HepG2 (cell line): ENCODE measurements around the gene SYT13. TPM values are rescaled to one million over a fixed set of nuclear protein-coding genes. Genes with fewer than 3 reads are reported as not detected.

Experiments
- HNRNPL ChIP-seq: fragments of 200-400 bp; formaldehyde crosslinking; IDR thresholded peaks from 2 replicates; pipeline ENCODE4 v1.6.1; 2017; ENCODE audit warnings: mild to moderate bottlenecking, low read depth, low read length
- TOE1 ChIP-seq: sonication (generic); formaldehyde crosslinking; IDR thresholded peaks from 2 replicates; pipeline ENCODE4 v1.4.0; 2020; ENCODE audit warnings: mild to moderate bottlenecking, missing genetic modification reagents
- ZNF598 ChIP-seq: sonication (generic); formaldehyde crosslinking; IDR thresholded peaks from 2 replicates; pipeline ENCODE4 v1.5.1; 2020; ENCODE audit warnings: mild to moderate bottlenecking, missing genetic modification reagents, borderline replicate concordance
- ZNF816 ChIP-seq: sonication (generic); formaldehyde crosslinking; IDR thresholded peaks from 2 replicates; pipeline ENCODE4 v1.8.0; 2022; ENCODE audit warnings: missing genetic modification reagents, mild to moderate bottlenecking, borderline replicate concordance
- polyA plus RNA-seq, 8 experiments: library from polyadenylated mRNA; depleted of rRNA in 3 of 8; stranded (reverse) in 7 of 8; unstranded in 1 of 8; fragments of >200 nt; fragmentation: Illumina TruSeq in 4 of 8; extraction: Trizol in 4 of 8; gene quantifications; 2 replicates each; pipeline versions ENCODE4 v1.2.1 to v1.2.3, GENCODE V29; 2011 to 2016; ENCODE audit warnings: low read depth in 4 of 8, missing spikeins in 1 of 8, mixed read lengths in 1 of 8; ENCODE audit not compliant: insufficient read depth in 1 of 8
- total RNA-seq, 5 experiments: library from RNA; depleted of rRNA; stranded (reverse); fragments of >200 nt; fragmentation: Illumina TruSeq; extraction: Trizol; gene quantifications; 2 replicates each; pipeline ENCODE4 v1.2.3, GENCODE V29; 2016; ENCODE audit warnings: low read depth in 1 of 5
- TF ChIP-seq, protein P1 (sequence below): sonication (generic); formaldehyde crosslinking; IDR thresholded peaks from 2 replicates; pipeline ENCODE4 v1.4.0; 2020; ENCODE audit warnings: missing genetic modification reagents, borderline replicate concordance
- TF ChIP-seq, protein P2 (sequence below): sonication (generic); formaldehyde crosslinking; IDR thresholded peaks from 2 replicates; pipeline ENCODE4 v1.4.0; 2020; ENCODE audit warnings: mild to moderate bottlenecking, missing genetic modification reagents
- TF ChIP-seq, protein P3 (sequence below): sonication (generic); formaldehyde crosslinking; IDR thresholded peaks from 2 replicates; pipeline ENCODE4 v1.5.1; 2020; ENCODE audit warnings: missing genetic modification reagents, mild to moderate bottlenecking, borderline replicate concordance
- TF ChIP-seq, protein P4 (sequence below): IDR thresholded peaks from 2 replicates; pipeline ENCODE4 v1.6.1; 2016; ENCODE audit warnings: low read depth, missing genetic modification reagents, missing compliant biosample characterization

Gene SYT13
- total and polyA plus RNA-seq, 2 of the 13 experiments (the other 11 are each of a cell fraction or from before 2014, with no cell fraction given) = 0.02 to 0.13 TPM

DNA sequence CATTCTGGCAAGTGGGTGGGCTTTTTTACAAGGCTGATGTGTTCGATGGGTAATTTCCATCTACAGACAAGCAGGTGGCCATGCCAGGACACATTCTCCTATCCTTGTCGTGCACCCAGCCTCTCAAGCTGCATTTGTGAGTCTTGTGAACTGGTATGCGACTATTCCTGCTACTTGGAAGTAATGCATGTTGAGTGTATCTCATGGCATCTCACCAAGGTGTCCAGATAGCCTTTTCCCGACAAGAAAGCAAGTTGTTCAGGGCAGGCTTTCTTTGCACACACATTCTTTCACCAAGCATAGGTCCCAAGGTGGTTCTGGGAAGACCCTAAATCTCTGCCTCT lies 18.8 kb upstream of the SYT13 start (continued):
- TF ChIP-seq, protein P1, sequence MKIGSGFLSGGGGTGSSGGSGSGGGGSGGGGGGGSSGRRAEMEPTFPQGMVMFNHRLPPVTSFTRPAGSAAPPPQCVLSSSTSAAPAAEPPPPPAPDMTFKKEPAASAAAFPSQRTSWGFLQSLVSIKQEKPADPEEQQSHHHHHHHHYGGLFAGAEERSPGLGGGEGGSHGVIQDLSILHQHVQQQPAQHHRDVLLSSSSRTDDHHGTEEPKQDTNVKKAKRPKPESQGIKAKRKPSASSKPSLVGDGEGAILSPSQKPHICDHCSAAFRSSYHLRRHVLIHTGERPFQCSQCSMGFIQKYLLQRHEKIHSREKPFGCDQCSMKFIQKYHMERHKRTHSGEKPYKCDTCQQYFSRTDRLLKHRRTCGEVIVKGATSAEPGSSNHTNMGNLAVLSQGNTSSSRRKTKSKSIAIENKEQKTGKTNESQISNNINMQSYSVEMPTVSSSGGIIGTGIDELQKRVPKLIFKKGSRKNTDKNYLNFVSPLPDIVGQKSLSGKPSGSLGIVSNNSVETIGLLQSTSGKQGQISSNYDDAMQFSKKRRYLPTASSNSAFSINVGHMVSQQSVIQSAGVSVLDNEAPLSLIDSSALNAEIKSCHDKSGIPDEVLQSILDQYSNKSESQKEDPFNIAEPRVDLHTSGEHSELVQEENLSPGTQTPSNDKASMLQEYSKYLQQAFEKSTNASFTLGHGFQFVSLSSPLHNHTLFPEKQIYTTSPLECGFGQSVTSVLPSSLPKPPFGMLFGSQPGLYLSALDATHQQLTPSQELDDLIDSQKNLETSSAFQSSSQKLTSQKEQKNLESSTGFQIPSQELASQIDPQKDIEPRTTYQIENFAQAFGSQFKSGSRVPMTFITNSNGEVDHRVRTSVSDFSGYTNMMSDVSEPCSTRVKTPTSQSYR (CRISPR knock-in tag) = no peak
- TF ChIP-seq TOE1 (no peak), HNRNPL (no peak), ZNF598 (CRISPR knock-in tag) (no peak), ZNF816 (CRISPR knock-in tag) (no peak)
- TF ChIP-seq, protein P2, sequence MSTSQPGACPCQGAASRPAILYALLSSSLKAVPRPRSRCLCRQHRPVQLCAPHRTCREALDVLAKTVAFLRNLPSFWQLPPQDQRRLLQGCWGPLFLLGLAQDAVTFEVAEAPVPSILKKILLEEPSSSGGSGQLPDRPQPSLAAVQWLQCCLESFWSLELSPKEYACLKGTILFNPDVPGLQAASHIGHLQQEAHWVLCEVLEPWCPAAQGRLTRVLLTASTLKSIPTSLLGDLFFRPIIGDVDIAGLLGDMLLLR (CRISPR knock-in tag) = no peak
- TF ChIP-seq, protein P3, sequence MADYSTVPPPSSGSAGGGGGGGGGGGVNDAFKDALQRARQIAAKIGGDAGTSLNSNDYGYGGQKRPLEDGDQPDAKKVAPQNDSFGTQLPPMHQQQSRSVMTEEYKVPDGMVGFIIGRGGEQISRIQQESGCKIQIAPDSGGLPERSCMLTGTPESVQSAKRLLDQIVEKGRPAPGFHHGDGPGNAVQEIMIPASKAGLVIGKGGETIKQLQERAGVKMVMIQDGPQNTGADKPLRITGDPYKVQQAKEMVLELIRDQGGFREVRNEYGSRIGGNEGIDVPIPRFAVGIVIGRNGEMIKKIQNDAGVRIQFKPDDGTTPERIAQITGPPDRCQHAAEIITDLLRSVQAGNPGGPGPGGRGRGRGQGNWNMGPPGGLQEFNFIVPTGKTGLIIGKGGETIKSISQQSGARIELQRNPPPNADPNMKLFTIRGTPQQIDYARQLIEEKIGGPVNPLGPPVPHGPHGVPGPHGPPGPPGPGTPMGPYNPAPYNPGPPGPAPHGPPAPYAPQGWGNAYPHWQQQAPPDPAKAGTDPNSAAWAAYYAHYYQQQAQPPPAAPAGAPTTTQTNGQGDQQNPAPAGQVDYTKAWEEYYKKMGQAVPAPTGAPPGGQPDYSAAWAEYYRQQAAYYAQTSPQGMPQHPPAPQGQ = no peak
- TF ChIP-seq, protein P4, sequence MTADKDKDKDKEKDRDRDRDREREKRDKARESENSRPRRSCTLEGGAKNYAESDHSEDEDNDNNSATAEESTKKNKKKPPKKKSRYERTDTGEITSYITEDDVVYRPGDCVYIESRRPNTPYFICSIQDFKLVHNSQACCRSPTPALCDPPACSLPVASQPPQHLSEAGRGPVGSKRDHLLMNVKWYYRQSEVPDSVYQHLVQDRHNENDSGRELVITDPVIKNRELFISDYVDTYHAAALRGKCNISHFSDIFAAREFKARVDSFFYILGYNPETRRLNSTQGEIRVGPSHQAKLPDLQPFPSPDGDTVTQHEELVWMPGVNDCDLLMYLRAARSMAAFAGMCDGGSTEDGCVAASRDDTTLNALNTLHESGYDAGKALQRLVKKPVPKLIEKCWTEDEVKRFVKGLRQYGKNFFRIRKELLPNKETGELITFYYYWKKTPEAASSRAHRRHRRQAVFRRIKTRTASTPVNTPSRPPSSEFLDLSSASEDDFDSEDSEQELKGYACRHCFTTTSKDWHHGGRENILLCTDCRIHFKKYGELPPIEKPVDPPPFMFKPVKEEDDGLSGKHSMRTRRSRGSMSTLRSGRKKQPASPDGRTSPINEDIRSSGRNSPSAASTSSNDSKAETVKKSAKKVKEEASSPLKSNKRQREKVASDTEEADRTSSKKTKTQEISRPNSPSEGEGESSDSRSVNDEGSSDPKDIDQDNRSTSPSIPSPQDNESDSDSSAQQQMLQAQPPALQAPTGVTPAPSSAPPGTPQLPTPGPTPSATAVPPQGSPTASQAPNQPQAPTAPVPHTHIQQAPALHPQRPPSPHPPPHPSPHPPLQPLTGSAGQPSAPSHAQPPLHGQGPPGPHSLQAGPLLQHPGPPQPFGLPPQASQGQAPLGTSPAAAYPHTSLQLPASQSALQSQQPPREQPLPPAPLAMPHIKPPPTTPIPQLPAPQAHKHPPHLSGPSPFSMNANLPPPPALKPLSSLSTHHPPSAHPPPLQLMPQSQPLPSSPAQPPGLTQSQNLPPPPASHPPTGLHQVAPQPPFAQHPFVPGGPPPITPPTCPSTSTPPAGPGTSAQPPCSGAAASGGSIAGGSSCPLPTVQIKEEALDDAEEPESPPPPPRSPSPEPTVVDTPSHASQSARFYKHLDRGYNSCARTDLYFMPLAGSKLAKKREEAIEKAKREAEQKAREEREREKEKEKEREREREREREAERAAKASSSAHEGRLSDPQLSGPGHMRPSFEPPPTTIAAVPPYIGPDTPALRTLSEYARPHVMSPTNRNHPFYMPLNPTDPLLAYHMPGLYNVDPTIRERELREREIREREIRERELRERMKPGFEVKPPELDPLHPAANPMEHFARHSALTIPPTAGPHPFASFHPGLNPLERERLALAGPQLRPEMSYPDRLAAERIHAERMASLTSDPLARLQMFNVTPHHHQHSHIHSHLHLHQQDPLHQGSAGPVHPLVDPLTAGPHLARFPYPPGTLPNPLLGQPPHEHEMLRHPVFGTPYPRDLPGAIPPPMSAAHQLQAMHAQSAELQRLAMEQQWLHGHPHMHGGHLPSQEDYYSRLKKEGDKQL (CRISPR knock-in tag) = no peak
